CD4-positive, CD25-positive, alpha-beta regulatory T cell (primary cell): ENCODE measurements around the gene TXLNB. TPM values are rescaled to one million over a fixed set of nuclear protein-coding genes. Genes with fewer than 3 reads are reported as not detected.
A peak's percentile ranks its signal among the peaks of the same experiment; 100 is the strongest.

ENCODE experiments used
- ATAC-seq, 2 donors: fragments of 150-1000 bp; cut with Tn5 transposase; one replicate each; pipeline ENCODE4 v1.10.0; 2021; ENCODE audit warnings: low read depth in 2 of 2, moderate number of reproducible peaks in 2 of 2, moderate library complexity in 1 of 2
- DNase-seq, 3 donors: peaks; one replicate each; pipeline versions ENCODE4 v3.0.0 to v3.0.0-alpha.2; 2012 to 2022; ENCODE audit warnings: mixed read lengths in 1 of 3
- H3K27ac ChIP-seq: one replicate; pipeline ENCODE4 v1.7.0; 2013; ENCODE audit warnings: mild to moderate bottlenecking, low read length; ENCODE audit not compliant: insufficient read depth, poor library complexity, severe bottlenecking
- H3K27me3 ChIP-seq: one replicate; pipeline ENCODE4 v1.7.0; 2013; ENCODE audit warnings: low read length; ENCODE audit not compliant: control insufficient read depth, insufficient read depth
- H3K36me3 ChIP-seq: one replicate; pipeline ENCODE4 v1.7.0; 2013; ENCODE audit warnings: mild to moderate bottlenecking, low read length, moderate library complexity; ENCODE audit not compliant: control insufficient read depth, insufficient read depth
- H3K4me1 ChIP-seq: 2 replicates; pipeline ENCODE4 v1.7.0; 2013; ENCODE audit warnings: mild to moderate bottlenecking, low read length; ENCODE audit not compliant: insufficient read depth, control insufficient read depth, poor library complexity, severe bottlenecking
- H3K4me3 ChIP-seq: one replicate; pipeline ENCODE4 v1.7.0; 2013; ENCODE audit warnings: low read depth, mild to moderate bottlenecking, low read length, moderate library complexity
- H3K9me3 ChIP-seq, 2 experiments: 1 replicate in 1 of 2; 2 replicates in 1 of 2; pipeline ENCODE4 v1.7.0; 2013; ENCODE audit warnings: low read length in 2 of 2, mild to moderate bottlenecking in 1 of 2, moderate library complexity in 1 of 2; ENCODE audit not compliant: control insufficient read depth in 2 of 2
- H3K27ac Mint-ChIP-seq, 3 donors: one replicate each; pipeline ENCODE4 v1.8.0; 2020 to 2022; ENCODE audit warnings: mild to moderate bottlenecking in 3 of 3, mixed read lengths in 3 of 3, moderate library complexity in 2 of 3
- H3K27me3 Mint-ChIP-seq: one replicate; pipeline ENCODE4 v1.8.0; 2022; ENCODE audit warnings: mild to moderate bottlenecking, mixed read lengths
- H3K36me3 Mint-ChIP-seq: one replicate; pipeline ENCODE4 v1.8.0; 2020; ENCODE audit warnings: mixed read lengths
- H3K4me1 Mint-ChIP-seq, 4 donors: one replicate each; pipeline ENCODE4 v1.8.0; 2020 to 2022; ENCODE audit warnings: mixed read lengths in 4 of 4, mild to moderate bottlenecking in 1 of 4
- H3K4me3 Mint-ChIP-seq, 4 donors: one replicate each; pipeline ENCODE4 v1.8.0; 2020 to 2022; ENCODE audit warnings: mild to moderate bottlenecking in 4 of 4, mixed read lengths in 4 of 4, moderate library complexity in 3 of 4
- H3K9me3 Mint-ChIP-seq, 7 donors: one replicate each; pipeline ENCODE4 v1.8.0; 2020 to 2022; ENCODE audit warnings: mixed read lengths in 7 of 7, mild to moderate bottlenecking in 3 of 7, moderate library complexity in 2 of 7
- polyA plus RNA-seq, 4 donors: library from polyadenylated mRNA; unstranded; fragments of 300-500 nt; fragmentation: Illumina TruSeq; gene quantifications; one replicate each; pipeline ENCODE4 v1.2.3, GENCODE V29; 2021
- total RNA-seq: library from RNA; stranded (reverse); gene quantifications from one replicate; pipeline ENCODE4 v1.2.3, GENCODE V29; 2022

The TXLNB gene
- total and polyA plus RNA-seq, 5 donors from 2014 or later, result 0.16 to 0.47 (median 0.25) TPM

GRCh38 chr6:139308936-139309603 lies 17.3 kb upstream of the TXLNB start:
- no peaks in the 10 kb centered on the region for H3K36me3 ChIP-seq
- Mint-ChIP-seq H3K4me3 (no peak overlapping the region), H3K27me3 (no peaks in the 10 kb centered on the region), H3K27ac (no peak overlapping the region), H3K9me3 (no peaks in the 10 kb centered on the region), H3K36me3 (no peaks in the 10 kb centered on the region), H3K4me1 (peaks cover 0 to 10% (median 4%) of the 10 kb centered on the region in 4 donors)
- H3K27me3 ChIP-seq, result no peaks in the 10 kb centered on the region
- H3K9me3 ChIP-seq, result no peaks in the 10 kb centered on the region
- ATAC-seq (no peak), DNase-seq (no peak)
- H3K4me1 ChIP-seq, result no peaks in the 10 kb centered on the region
- H3K27ac ChIP-seq, result no peak overlapping the region
- no peak overlapping the region for H3K4me3 ChIP-seq

GRCh38 chr6:139308286-139308916 lies 16.6 kb upstream of the TXLNB start:
- H3K4me3 ChIP-seq, result no peak overlapping the region
- no peaks in the 10 kb centered on the region for H3K36me3 ChIP-seq
- H3K27ac ChIP-seq, result no peak overlapping the region
- no peaks in the 10 kb centered on the region for H3K4me1 ChIP-seq
- H3K36me3 Mint-ChIP-seq, result no peaks in the 10 kb centered on the region
- no peaks in the 10 kb centered on the region for H3K9me3 Mint-ChIP-seq
- H3K27me3 ChIP-seq, result no peaks in the 10 kb centered on the region
- no peaks in the 10 kb centered on the region for H3K27me3 Mint-ChIP-seq
- no peak for ATAC-seq
- H3K9me3 ChIP-seq, result no peaks in the 10 kb centered on the region
- DNase-seq, result no peak
- no peak overlapping the region for H3K4me3 Mint-ChIP-seq
- no peak overlapping the region for H3K27ac Mint-ChIP-seq
- peaks cover 0 to 10% (median 4%) of the 10 kb centered on the region in 4 donors for H3K4me1 Mint-ChIP-seq

- Mint-ChIP-seq H3K27ac (no peak overlapping the region), H3K4me3 (no peak overlapping the region), H3K36me3 (no peaks in the 10 kb centered on the region), H3K9me3 (no peaks in the 10 kb centered on the region), H3K27me3 (peaks cover 11% of the 10 kb centered on the region), H3K4me1 (peaks cover 0 to 9% (median 4%) of the 10 kb centered on the region in 4 donors)
- H3K4me3 ChIP-seq, result no peak overlapping the region
- H3K36me3 ChIP-seq, result no peaks in the 10 kb centered on the region
- ATAC-seq (no peak), DNase-seq (no peak)
- H3K27ac ChIP-seq, result no peak overlapping the region
- H3K27me3 ChIP-seq, result no peaks in the 10 kb centered on the region
- no peaks in the 10 kb centered on the region for H3K9me3 ChIP-seq
- H3K4me1 ChIP-seq, result no peaks in the 10 kb centered on the region
These were observed 14.6 kb upstream of the TXLNB start for GRCh38 chr6:139306291-139306981.

GRCh38 chr6:139303185-139303584 lies 11.4 kb upstream of the TXLNB start:
- no peak overlapping the region for H3K27ac Mint-ChIP-seq
- Histone ChIP-seq H3K4me1 (no peaks in the 10 kb centered on the region), H3K27ac (no peak overlapping the region), H3K27me3 (peaks cover 7% of the 10 kb centered on the region), H3K36me3 (no peaks in the 10 kb centered on the region), H3K4me3 (no peak overlapping the region), H3K9me3 (no peaks in the 10 kb centered on the region)
- peaks cover 0 to 5% (median under 1%) of the 10 kb centered on the region in 4 donors for H3K4me1 Mint-ChIP-seq
- H3K36me3 Mint-ChIP-seq, result no peaks in the 10 kb centered on the region
- peaks cover 18% of the 10 kb centered on the region for H3K27me3 Mint-ChIP-seq
- H3K9me3 Mint-ChIP-seq, result peaks cover 0 to 3% (median 0%) of the 10 kb centered on the region in 7 donors
- DNase-seq (no peak), ATAC-seq (no peak)
- no peak overlapping the region for H3K4me3 Mint-ChIP-seq

- Mint-ChIP-seq H3K36me3 (no peaks in the 10 kb centered on the region), H3K4me1 (peaks cover 0 to 19% (median 8%) of the 10 kb centered on the region in 4 donors)
- no peak for DNase-seq
These were observed 6.1 kb upstream of the TXLNB start for GRCh38 chr6:139297921-139298320.

GRCh38 chr6:139296927-139297326 lies 5.1 kb upstream of the TXLNB start:
- Mint-ChIP-seq H3K4me1 (peaks cover 9 to 29% (median 17%) of the 10 kb centered on the region in 4 donors), H3K27ac (peak overlapping the region in 2 of 3 donors; percentile 33 to 70)
- no peak for ATAC-seq

More at GRCh38 chr6:139297921-139298320, 6.1 kb upstream of the TXLNB start:
- ATAC-seq, result no peak
- Histone ChIP-seq H3K4me1 (peaks cover 3% of the 10 kb centered on the region), H3K9me3 (no peaks in the 10 kb centered on the region), H3K27me3 (peaks cover 8% of the 10 kb centered on the region), H3K4me3 (no peak overlapping the region), H3K27ac (no peak overlapping the region), H3K36me3 (no peaks in the 10 kb centered on the region)
- H3K27me3 Mint-ChIP-seq, result peaks cover 18% of the 10 kb centered on the region
- no peak overlapping the region for H3K4me3 Mint-ChIP-seq
- H3K9me3 Mint-ChIP-seq, result peaks cover 0 to 3% (median 0%) of the 10 kb centered on the region in 7 donors
- no peak overlapping the region for H3K27ac Mint-ChIP-seq

GRCh38 chr6:139295901-139296300 lies 4.1 kb upstream of the TXLNB start:
- no peaks in the 10 kb centered on the region for H3K36me3 ChIP-seq
- Mint-ChIP-seq H3K27ac (peak overlapping the region in 1 of 3 donors; percentile 14), H3K36me3 (no peaks in the 10 kb centered on the region), H3K4me3 (no peak overlapping the region), H3K9me3 (peaks cover 0 to 3% (median 0%) of the 10 kb centered on the region in 7 donors), H3K4me1 (peaks cover 18 to 38% (median 25%) of the 10 kb centered on the region in 4 donors), H3K27me3 (peaks cover 2% of the 10 kb centered on the region)
- peaks cover 23% of the 10 kb centered on the region for H3K4me1 ChIP-seq
- H3K9me3 ChIP-seq, result no peaks in the 10 kb centered on the region
- H3K27ac ChIP-seq, result no peak overlapping the region
- DNase-seq, result no peak
- ATAC-seq, result no peak
- H3K27me3 ChIP-seq, result peaks cover 8% of the 10 kb centered on the region
- no peak overlapping the region for H3K4me3 ChIP-seq

More at GRCh38 chr6:139296927-139297326, 5.1 kb upstream of the TXLNB start:
- DNase-seq, result no peak
- no peaks in the 10 kb centered on the region for H3K9me3 ChIP-seq
- H3K27me3 ChIP-seq, result peaks cover 8% of the 10 kb centered on the region
- peaks cover 13% of the 10 kb centered on the region for H3K4me1 ChIP-seq
- H3K36me3 ChIP-seq, result no peaks in the 10 kb centered on the region
- Mint-ChIP-seq H3K36me3 (no peaks in the 10 kb centered on the region), H3K27me3 (peaks cover 11% of the 10 kb centered on the region), H3K9me3 (peaks cover 0 to 3% (median 0%) of the 10 kb centered on the region in 7 donors), H3K4me3 (no peak overlapping the region)
- H3K27ac ChIP-seq, result no peak overlapping the region
- H3K4me3 ChIP-seq, result no peak overlapping the region
